WTC11 (cell line): ENCODE measurements around the gene CPEB3. TPM values are rescaled to one million over a fixed set of nuclear protein-coding genes. Genes with fewer than 3 reads are reported as not detected.

ENCODE experiments used
- ATAC-seq: fragments of 200-7000 bp; cut with Tn5 transposase; 2 replicates; pipeline ENCODE4 v1.10.0; 2021; ENCODE audit warnings: mild to moderate bottlenecking, moderate library complexity
- CTCF ChIA-PET: fragments of 300-600 bp; sonication (Branson Sonifier 250); formaldehyde crosslinking; loops from one replicate; lab custom pipeline; 2021; ENCODE audit warnings: antibody characterized with exemption; lab: Charles Lee
- POLR2A ChIA-PET: fragments of 350-600 bp; sonication (Branson Sonifier 250); formaldehyde crosslinking; loops from one replicate; lab custom pipeline; 2021; ENCODE audit warnings: antibody characterized with exemption; lab: Charles Lee
- DNase-seq: peaks from one replicate; pipeline ENCODE4 v3.0.0; 2021; ENCODE audit warnings: low spot score
- H3K27ac Mint-ChIP-seq: 2 replicates; pipeline ENCODE4 v1.8.0; 2021; ENCODE audit warnings: mixed read lengths
- H3K27me3 Mint-ChIP-seq: 2 replicates; pipeline ENCODE4 v1.8.0; 2021; ENCODE audit warnings: low read depth, mild to moderate bottlenecking, moderate library complexity, mixed read lengths
- H3K36me3 Mint-ChIP-seq: 2 replicates; pipeline ENCODE4 v1.8.0; 2021; ENCODE audit warnings: mixed read lengths
- H3K4me1 Mint-ChIP-seq: 2 replicates; pipeline ENCODE4 v1.8.0; 2022; ENCODE audit warnings: mixed read lengths
- H3K4me3 Mint-ChIP-seq: 2 replicates; pipeline ENCODE4 v1.8.0; 2021; ENCODE audit warnings: mild to moderate bottlenecking, moderate library complexity, mixed read lengths
- H3K9me3 Mint-ChIP-seq: 2 replicates; pipeline ENCODE4 v1.8.0; 2021; ENCODE audit warnings: mixed read lengths
- AFF4 ChIP-seq: sonication (generic); formaldehyde crosslinking; IDR thresholded peaks from 2 replicates; pipeline ENCODE4 v1.8.1; 2023; ENCODE audit warnings: mild to moderate bottlenecking, missing genetic modification reagents, borderline replicate concordance
- CREM ChIP-seq: sonication (generic); formaldehyde crosslinking; IDR thresholded peaks from 2 replicates; pipeline ENCODE4 v1.8.1; 2022; ENCODE audit warnings: mild to moderate bottlenecking, missing genetic modification reagents, moderate library complexity
- FOXK1 ChIP-seq: sonication (generic); formaldehyde crosslinking; IDR thresholded peaks from 2 replicates; pipeline ENCODE4 v1.8.0; 2022; ENCODE audit warnings: mild to moderate bottlenecking, moderate library complexity, missing genetic modification reagents
- GTF2I ChIP-seq: fragments of 250-450 bp; sonication (Bioruptor Pico); conservative IDR thresholded peaks from 2 replicates; pipeline ENCODE4 v1.4.0; 2021; ENCODE audit warnings: mild to moderate bottlenecking
- NFE2L1 ChIP-seq: sonication (generic); formaldehyde crosslinking; IDR thresholded peaks from 2 replicates; pipeline ENCODE4 v1.8.1; 2023; ENCODE audit warnings: missing genetic modification reagents
- NR1H2 ChIP-seq: sonication (generic); formaldehyde crosslinking; IDR thresholded peaks from 2 replicates; pipeline ENCODE4 v1.9.0; 2021; ENCODE audit warnings: mild to moderate bottlenecking, moderate library complexity, missing genetic modification reagents
- OVOL2 ChIP-seq: fragments of 250-450 bp; sonication (Bioruptor Pico); IDR thresholded peaks from 2 replicates; pipeline ENCODE4 v1.9.0; 2021; ENCODE audit warnings: mild to moderate bottlenecking, borderline replicate concordance
- PRDM15 ChIP-seq: sonication (generic); formaldehyde crosslinking; IDR thresholded peaks from 2 replicates; pipeline ENCODE4 v1.8.0; 2022; ENCODE audit warnings: missing genetic modification reagents
- STAT6 ChIP-seq: sonication (generic); formaldehyde crosslinking; conservative IDR thresholded peaks from 2 replicates; pipeline ENCODE4 v1.8.1; 2023; ENCODE audit warnings: mild to moderate bottlenecking, low read depth, missing genetic modification reagents, moderate library complexity
- TP53 ChIP-seq: sonication (generic); formaldehyde crosslinking; IDR thresholded peaks from 2 replicates; pipeline ENCODE4 v1.8.1; 2023; ENCODE audit warnings: mild to moderate bottlenecking, missing genetic modification reagents
- ZNF121 ChIP-seq: sonication (generic); formaldehyde crosslinking; IDR thresholded peaks from 2 replicates; pipeline ENCODE4 v1.8.0; 2023; ENCODE audit warnings: missing genetic modification reagents
- ZNF219 ChIP-seq: sonication (generic); formaldehyde crosslinking; IDR thresholded peaks from 2 replicates; pipeline ENCODE4 v1.8.0; 2023; ENCODE audit warnings: missing genetic modification reagents, mild to moderate bottlenecking, borderline replicate concordance
- total RNA-seq: library from RNA; stranded (reverse); gene quantifications from 3 replicates; pipeline ENCODE4 v1.2.3, GENCODE V29; 2021
- TF ChIP-seq, protein P1 (sequence below): fragments of 250-450 bp; sonication (Bioruptor Pico); IDR thresholded peaks from 2 replicates; pipeline ENCODE4 v1.9.0; 2021; ENCODE audit warnings: mild to moderate bottlenecking

The CPEB3 gene
- total RNA-seq, 1 experiment from 2014 or later, result 2.4 TPM

- TF ChIP-seq STAT6, result no peak
- TF ChIP-seq NFE2L1 (CRISPR knock-in tag), result no peak
- TF ChIP-seq ZNF121, result peak; percentile 97
- no peak for TF ChIP-seq CREM (CRISPR knock-in tag)
- no peak for TF ChIP-seq AFF4 (CRISPR knock-in tag)
- TF ChIP-seq PRDM15 (CRISPR knock-in tag), result no peak
- TF ChIP-seq TP53, result no peak
- TF ChIP-seq OVOL2 (CRISPR knock-in tag), result no peak
- TF ChIP-seq, protein P1, sequence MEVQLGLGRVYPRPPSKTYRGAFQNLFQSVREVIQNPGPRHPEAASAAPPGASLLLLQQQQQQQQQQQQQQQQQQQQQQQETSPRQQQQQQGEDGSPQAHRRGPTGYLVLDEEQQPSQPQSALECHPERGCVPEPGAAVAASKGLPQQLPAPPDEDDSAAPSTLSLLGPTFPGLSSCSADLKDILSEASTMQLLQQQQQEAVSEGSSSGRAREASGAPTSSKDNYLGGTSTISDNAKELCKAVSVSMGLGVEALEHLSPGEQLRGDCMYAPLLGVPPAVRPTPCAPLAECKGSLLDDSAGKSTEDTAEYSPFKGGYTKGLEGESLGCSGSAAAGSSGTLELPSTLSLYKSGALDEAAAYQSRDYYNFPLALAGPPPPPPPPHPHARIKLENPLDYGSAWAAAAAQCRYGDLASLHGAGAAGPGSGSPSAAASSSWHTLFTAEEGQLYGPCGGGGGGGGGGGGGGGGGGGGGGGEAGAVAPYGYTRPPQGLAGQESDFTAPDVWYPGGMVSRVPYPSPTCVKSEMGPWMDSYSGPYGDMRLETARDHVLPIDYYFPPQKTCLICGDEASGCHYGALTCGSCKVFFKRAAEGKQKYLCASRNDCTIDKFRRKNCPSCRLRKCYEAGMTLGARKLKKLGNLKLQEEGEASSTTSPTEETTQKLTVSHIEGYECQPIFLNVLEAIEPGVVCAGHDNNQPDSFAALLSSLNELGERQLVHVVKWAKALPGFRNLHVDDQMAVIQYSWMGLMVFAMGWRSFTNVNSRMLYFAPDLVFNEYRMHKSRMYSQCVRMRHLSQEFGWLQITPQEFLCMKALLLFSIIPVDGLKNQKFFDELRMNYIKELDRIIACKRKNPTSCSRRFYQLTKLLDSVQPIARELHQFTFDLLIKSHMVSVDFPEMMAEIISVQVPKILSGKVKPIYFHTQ (CRISPR knock-in tag), result peak; percentile 46; the same call in 1 of the 2 replicates
Measured at GRCh38 chr10:92305133-92306072, 14.5 kb upstream of the CPEB3 start (continued).

DNA sequence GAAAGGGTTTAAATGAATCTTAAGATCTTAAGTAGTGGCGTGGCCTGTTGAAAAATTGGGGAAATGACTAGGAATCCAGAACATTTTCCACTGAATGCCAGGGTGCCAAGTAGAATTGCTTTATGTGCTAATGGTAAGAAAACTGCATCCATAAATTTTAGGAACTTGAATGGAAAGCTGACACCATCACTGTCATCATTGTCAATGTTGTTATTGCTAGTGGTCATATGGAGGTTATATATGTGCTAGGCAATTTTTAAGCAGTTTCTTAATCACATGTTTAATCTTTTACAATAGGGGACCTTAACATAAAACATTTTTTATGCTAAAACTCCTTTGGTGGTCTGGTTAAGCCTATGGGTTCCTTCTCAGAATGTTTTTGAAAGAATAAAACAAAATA is 13.2 kb upstream of the CPEB3 start:
- Mint-ChIP-seq H3K4me1 (peaks cover 62% of the 10 kb centered on the region), H3K4me3 (peak overlapping the region; percentile 15; the same call in 1 of the 2 replicates), H3K9me3 (no peaks in the 10 kb centered on the region), H3K36me3 (peaks cover 8% of the 10 kb centered on the region; the same call in 1 of the 2 replicates), H3K27me3 (no peaks in the 10 kb centered on the region), H3K27ac (peak overlapping the region; percentile 82)
- TF ChIP-seq ZNF219 (CRISPR knock-in tag), result no peak
- TF ChIP-seq GTF2I (CRISPR knock-in tag), result no peak
- TF ChIP-seq FOXK1 (CRISPR knock-in tag), result no peak
- TF ChIP-seq NR1H2 (CRISPR knock-in tag), result no peak
- POLR2A ChIA-PET, result interaction anchor here (0.5 to 0.8 kb wide), 3 partner anchors 13 to 126 kb away, joined by 3 to 5 read pairs (median 4); partner anchors contain the start of genes CPEB3 and MARCHF5
- DNase-seq, result no peak
- ATAC-seq, result no peak
- CTCF ChIA-PET, result interaction anchor here (1.0 to 3.0 kb wide), 2 partner anchors 13 to 117 kb away, joined by 3 to 14 read pairs; partner anchors contain the start of genes CPEB3 and MARCHF5
